Glutamatergic neuron (in vitro differentiated cells): ENCODE data around the gene LRRK1. TPM values are rescaled to one million over a fixed set of nuclear protein-coding genes. Genes with fewer than 3 reads are reported as not detected.

Experiments used
- DNase-seq: peaks from one replicate; pipeline ENCODE4 v3.0.0; 2022
- H3K27ac Mint-ChIP-seq: one replicate; pipeline ENCODE4 v1.8.0; 2020; ENCODE audit warnings: mild to moderate bottlenecking, mixed read lengths, inconsistent platforms; ENCODE audit not compliant: unreplicated experiment
- H3K27me3 Mint-ChIP-seq: one replicate; pipeline ENCODE4 v1.8.0; 2020; ENCODE audit warnings: mild to moderate bottlenecking, moderate library complexity, mixed read lengths, inconsistent platforms; ENCODE audit not compliant: unreplicated experiment
- H3K36me3 Mint-ChIP-seq: one replicate; pipeline ENCODE4 v1.8.0; 2020; ENCODE audit warnings: mild to moderate bottlenecking, mixed read lengths, inconsistent platforms; ENCODE audit not compliant: unreplicated experiment
- H3K4me1 Mint-ChIP-seq: one replicate; pipeline ENCODE4 v1.8.0; 2020; ENCODE audit warnings: mild to moderate bottlenecking, low read depth, mixed read lengths, inconsistent platforms; ENCODE audit not compliant: unreplicated experiment
- H3K4me3 Mint-ChIP-seq: one replicate; pipeline ENCODE4 v1.8.0; 2020; ENCODE audit warnings: mild to moderate bottlenecking, mixed read lengths, inconsistent platforms; ENCODE audit not compliant: unreplicated experiment
- H3K9me3 Mint-ChIP-seq: one replicate; pipeline ENCODE4 v1.8.0; 2020; ENCODE audit warnings: mild to moderate bottlenecking, moderate library complexity, mixed read lengths, inconsistent platforms; ENCODE audit not compliant: unreplicated experiment
- total RNA-seq: library from RNA; stranded (reverse); fragmentation: NEBNext Ultra II Directional; extraction: Animal tissue kit (Norgen Biotek cat#: 25700); gene quantifications from one replicate; pipeline ENCODE4 v1.2.1, GENCODE V29; 2021; ENCODE audit not compliant: unreplicated experiment
- TF ChIP-seq, protein P1 (sequence below): fragments of 200-600 bp; sonication (generic); IDR thresholded peaks from one replicate; pipeline ENCODE4 v1.5.0; 2021; ENCODE audit not compliant: partially characterized antibody, unreplicated experiment

Gene LRRK1
- total RNA-seq, 1 donor from 2014 or later = 1.5 TPM

DNA sequence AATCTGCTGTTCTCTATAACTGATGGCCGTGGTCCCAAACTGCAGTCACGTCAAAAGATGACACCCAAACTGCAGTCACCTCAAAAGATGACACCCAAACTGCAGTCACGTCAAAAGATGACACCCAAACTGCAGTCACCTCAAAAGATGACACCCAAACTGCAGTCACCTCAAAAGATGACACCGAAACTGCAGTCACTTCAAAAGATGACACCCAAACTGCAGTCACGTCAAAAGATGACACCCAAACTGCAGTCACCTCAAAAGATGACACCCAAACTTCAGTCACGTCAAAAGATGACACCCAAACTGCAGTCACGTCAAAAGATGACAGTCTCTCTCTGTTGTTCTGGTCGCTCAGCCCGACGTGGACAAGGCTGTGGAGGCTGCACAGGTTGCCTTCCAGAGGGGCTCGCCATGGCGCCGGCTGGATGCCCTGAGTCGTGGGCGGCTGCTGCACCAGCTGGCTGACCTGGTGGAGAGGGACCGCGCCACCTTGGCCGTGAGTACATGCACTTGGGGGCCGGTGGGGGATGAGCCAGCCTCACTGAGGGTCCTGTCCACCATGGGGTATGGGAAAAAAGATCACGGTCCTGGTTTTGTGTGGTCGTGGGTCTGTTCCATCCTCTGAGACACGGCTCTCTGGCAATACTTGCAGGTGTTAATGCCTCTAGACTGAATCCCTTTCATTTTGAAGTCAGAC is 31.8 kb upstream of the LRRK1 start:
- H3K27ac Mint-ChIP-seq = no peak overlapping the region
- H3K9me3 Mint-ChIP-seq = no peaks in the 10 kb centered on the region
- no peak overlapping the region for H3K4me3 Mint-ChIP-seq
- DNase-seq = no peak
- H3K27me3 Mint-ChIP-seq = peaks cover 5% of the 10 kb centered on the region
- no peaks in the 10 kb centered on the region for H3K36me3 Mint-ChIP-seq
- TF ChIP-seq, protein P1, sequence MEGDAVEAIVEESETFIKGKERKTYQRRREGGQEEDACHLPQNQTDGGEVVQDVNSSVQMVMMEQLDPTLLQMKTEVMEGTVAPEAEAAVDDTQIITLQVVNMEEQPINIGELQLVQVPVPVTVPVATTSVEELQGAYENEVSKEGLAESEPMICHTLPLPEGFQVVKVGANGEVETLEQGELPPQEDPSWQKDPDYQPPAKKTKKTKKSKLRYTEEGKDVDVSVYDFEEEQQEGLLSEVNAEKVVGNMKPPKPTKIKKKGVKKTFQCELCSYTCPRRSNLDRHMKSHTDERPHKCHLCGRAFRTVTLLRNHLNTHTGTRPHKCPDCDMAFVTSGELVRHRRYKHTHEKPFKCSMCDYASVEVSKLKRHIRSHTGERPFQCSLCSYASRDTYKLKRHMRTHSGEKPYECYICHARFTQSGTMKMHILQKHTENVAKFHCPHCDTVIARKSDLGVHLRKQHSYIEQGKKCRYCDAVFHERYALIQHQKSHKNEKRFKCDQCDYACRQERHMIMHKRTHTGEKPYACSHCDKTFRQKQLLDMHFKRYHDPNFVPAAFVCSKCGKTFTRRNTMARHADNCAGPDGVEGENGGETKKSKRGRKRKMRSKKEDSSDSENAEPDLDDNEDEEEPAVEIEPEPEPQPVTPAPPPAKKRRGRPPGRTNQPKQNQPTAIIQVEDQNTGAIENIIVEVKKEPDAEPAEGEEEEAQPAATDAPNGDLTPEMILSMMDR = no peak
- H3K4me1 Mint-ChIP-seq = no peaks in the 10 kb centered on the region

GRCh38 chr15:100889385-100890050 is 29.6 kb upstream of the LRRK1 start:
- H3K27me3 Mint-ChIP-seq = peaks cover 5% of the 10 kb centered on the region
- no peaks in the 10 kb centered on the region for H3K4me1 Mint-ChIP-seq
- H3K9me3 Mint-ChIP-seq = no peaks in the 10 kb centered on the region
- H3K27ac Mint-ChIP-seq = no peak overlapping the region
- H3K36me3 Mint-ChIP-seq = no peaks in the 10 kb centered on the region
- DNase-seq = no peak
- TF ChIP-seq, protein P1 = no peak
- no peak overlapping the region for H3K4me3 Mint-ChIP-seq

DNA sequence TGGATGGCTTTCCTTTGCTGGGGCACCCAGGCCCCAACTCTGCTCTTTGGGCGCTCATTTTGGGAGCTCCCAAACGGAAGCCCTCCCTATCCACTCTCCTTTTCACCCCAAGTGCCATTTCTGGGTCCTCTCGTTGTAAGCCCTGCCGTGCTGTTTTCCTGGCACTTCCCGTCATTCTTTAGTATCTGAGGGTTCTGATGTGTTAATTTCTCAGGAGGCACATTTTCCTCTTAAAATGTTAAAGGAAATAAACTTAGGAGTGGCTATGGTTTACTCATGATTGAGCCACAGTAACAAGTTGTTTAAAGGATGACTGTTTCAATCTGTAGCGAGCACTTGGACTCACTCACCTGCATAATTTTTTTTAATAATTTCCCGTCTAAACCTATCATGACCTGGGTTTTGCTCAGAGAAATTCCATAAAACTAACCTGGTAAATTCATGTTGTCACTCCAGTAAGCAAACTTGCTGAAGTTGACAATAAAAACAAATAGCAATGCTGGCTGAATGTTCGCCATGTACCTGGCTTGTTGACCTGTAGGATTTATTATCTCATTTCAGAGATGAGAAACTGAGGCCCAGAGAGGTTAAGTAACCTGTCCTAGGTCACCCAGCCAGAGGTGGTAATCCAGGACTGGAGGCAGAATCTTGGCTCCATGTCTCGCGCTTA is 29.0 kb upstream of the LRRK1 start:
- Mint-ChIP-seq H3K4me1 (no peaks in the 10 kb centered on the region), H3K4me3 (no peak overlapping the region), H3K9me3 (no peaks in the 10 kb centered on the region), H3K36me3 (no peaks in the 10 kb centered on the region), H3K27me3 (peaks cover 7% of the 10 kb centered on the region), H3K27ac (no peak overlapping the region)
- no peak for DNase-seq
- TF ChIP-seq, protein P1 = no peak

GRCh38 chr15:100890850-100891249 is 28.3 kb upstream of the LRRK1 start:
- no peaks in the 10 kb centered on the region for H3K36me3 Mint-ChIP-seq
- H3K27me3 Mint-ChIP-seq = peaks cover 8% of the 10 kb centered on the region
- TF ChIP-seq, protein P1 = no peak
- no peak for DNase-seq
- H3K9me3 Mint-ChIP-seq = no peaks in the 10 kb centered on the region
- H3K4me3 Mint-ChIP-seq = no peak overlapping the region
- H3K27ac Mint-ChIP-seq = no peak overlapping the region
- H3K4me1 Mint-ChIP-seq = no peaks in the 10 kb centered on the region
